SK-N-MC (cell line): ENCODE results near the gene LUZP2.

Experiments
- EZH2 ChIP-seq: fragments of 200-600 bp; sonication (generic); IDR thresholded peaks from one replicate; pipeline ENCODE4 v1.6.1; 2017; ENCODE audit warnings: antibody characterized with exemption
- FOXP2 ChIP-seq: optimal IDR thresholded peaks from 2 replicates; pipeline ENCODE3; 2011; ENCODE audit warnings: mild to moderate bottlenecking, moderate library complexity; ENCODE audit not compliant: insufficient read depth; ENCODE audit errors: extremely low read length, control extremely low read depth
- POLR2AphosphoS5 ChIP-seq: IDR thresholded peaks from 2 replicates; pipeline ENCODE4 v1.6.1; 2012; ENCODE audit warnings: mild to moderate bottlenecking, low read depth, low read length, borderline replicate concordance

DNA sequence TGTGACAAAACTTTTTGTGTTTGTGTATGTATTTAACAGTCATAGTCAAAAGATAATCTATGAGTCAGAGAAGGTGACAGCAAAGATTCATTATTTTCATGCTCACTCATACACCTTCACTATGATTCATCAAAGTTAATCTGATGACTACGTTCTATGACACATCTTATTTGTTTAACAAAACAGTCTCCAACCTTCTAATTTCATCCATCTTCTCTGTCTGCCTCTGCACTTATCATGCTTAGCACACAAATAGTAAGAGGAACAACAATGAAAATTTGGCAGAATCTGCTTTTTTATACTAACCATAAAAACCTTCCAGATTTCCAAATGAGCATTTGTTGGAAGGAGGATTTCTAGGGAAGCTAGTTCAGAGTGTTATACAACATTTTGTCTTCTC lies 568.9 kb downstream of the LUZP2 start:
- no peak for TF ChIP-seq POLR2AphosphoS5
- TF ChIP-seq EZH2, result no peak
- no peak for TF ChIP-seq FOXP2
